Measurements from ENCODE around the gene KCTD13. TPM values are rescaled to one million over a fixed set of nuclear protein-coding genes. Genes with fewer than 3 reads are reported as not detected.

Gene KCTD13
- total and polyA plus RNA-seq, 10 of the 15 experiments (the other 5 are each of a cell fraction or from before 2014, with no cell fraction given), result 3.3 to 29.2 (median 12.5) TPM

GRCh38 chr16:29973384-29974246, 47.6 kb upstream of the KCTD13 start, which contains the start of gene TAOK2 (continued):
- TF ChIP-seq ZBTB4 (CRISPR knock-in tag; IDR thresholded peaks at IDR 0.05) (no peak), IKZF2 (IDR thresholded peaks at IDR 0.05) (peak; percentile 91), SMC3 (IDR thresholded peaks at IDR 0.05; ENCODE audit: borderline replicate concordance, low read length) (no peak), PAX8 (IDR thresholded peaks at IDR 0.05) (no peak), IKZF1 (conservative IDR thresholded peaks at IDR 0.05) (peak; percentile 98), MEF2B (IDR thresholded peaks at IDR 0.05; ENCODE audit: partially characterized antibody, poor library complexity, severe bottlenecking) (no peak), TARDBP (IDR thresholded peaks at IDR 0.05; ENCODE audit: borderline replicate concordance) (no peak), TAF1 (IDR thresholded peaks at IDR 0.05; ENCODE audit: borderline replicate concordance, low read depth, low read length) (0 out of 2 replicates have a peak, but pooled peaks have one; percentile 24), MYB (IDR thresholded peaks at IDR 0.05; ENCODE audit: borderline replicate concordance, low read depth, low read length) (no peak), POLR2AphosphoS2 (IDR thresholded peaks at IDR 0.05; ENCODE audit: low read depth, low read length) (0 out of 2 replicates have a peak, but pooled peaks have one; percentile 68), NRF1 (conservative IDR thresholded peaks at IDR 0.05; ENCODE audit: low read depth, low read length) (peak; percentile 97), SIX5 (IDR thresholded peaks at IDR 0.05; ENCODE audit: low read depth, low read length, severe bottlenecking) (no peak), SP1 (IDR thresholded peaks at IDR 0.05; ENCODE audit: low read depth, low read length) (peak; percentile 53), YBX1 (IDR thresholded peaks at IDR 0.05) (no peak), PKNOX1 (IDR thresholded peaks at IDR 0.05) (peak; percentile 68; the same call in 1 of the 2 replicates), RFX5 (IDR thresholded peaks at IDR 0.05; ENCODE audit: low read depth, low read length) (peak; percentile 96), BRCA1 (IDR thresholded peaks at IDR 0.05; ENCODE audit: low read depth, low read length) (no peak), BCLAF1 (IDR thresholded peaks at IDR 0.05) (no peak), CHD1 (IDR thresholded peaks at IDR 0.05; ENCODE audit: low read depth, low read length) (no peak), RBBP5 (conservative IDR thresholded peaks at IDR 0.05) (no peak), CHD2 (IDR thresholded peaks at IDR 0.05; ENCODE audit: borderline replicate concordance, low read depth, low read length) (no peak), TCF3 (IDR thresholded peaks at IDR 0.05; ENCODE audit: borderline replicate concordance, insufficient read depth, low read depth, low read length) (no peak), RAD21 (IDR thresholded peaks at IDR 0.05; ENCODE audit: insufficient read depth, low read depth, low read length) (no peak), ZSCAN29 (IDR thresholded peaks at IDR 0.05) (no peak), CHD4 (IDR thresholded peaks at IDR 0.05) (no peak)

Data from GM12878 (cell line).